Liver (tissue), 9 donors: ENCODE measurements around the gene DOCK9. TPM values are rescaled to one million over a fixed set of nuclear protein-coding genes. Genes with fewer than 3 reads are reported as not detected.
A peak's percentile ranks its signal among the peaks of the same experiment; 100 is the strongest.

Experiments used
- DNase-seq: peaks from one replicate; pipeline ENCODE4 v3.0.0-alpha.2; 2017; ENCODE audit warnings: low spot score
- H3K27ac ChIP-seq, 2 donors: one replicate each; pipeline ENCODE4 v1.7.0; 2013; ENCODE audit warnings: inconsistent platforms in 2 of 2, low read length in 2 of 2, control low read depth in 1 of 2, low read depth in 1 of 2, mild to moderate bottlenecking in 1 of 2
- H3K27me3 ChIP-seq, 4 donors: one replicate each; pipeline versions ENCODE4 v1.6.1 to v1.7.0; 2013; ENCODE audit warnings: low read length in 3 of 4, inconsistent platforms in 1 of 4, mild to moderate bottlenecking in 1 of 4, moderate library complexity in 1 of 4; ENCODE audit not compliant: control insufficient read depth in 4 of 4, insufficient read depth in 4 of 4
- H3K36me3 ChIP-seq, 4 donors: one replicate each; pipeline versions ENCODE4 v1.6.1 to v1.7.0; 2013; ENCODE audit warnings: low read length in 3 of 4, mild to moderate bottlenecking in 3 of 4, low read depth in 1 of 4, moderate library complexity in 1 of 4; ENCODE audit not compliant: control insufficient read depth in 4 of 4, insufficient read depth in 3 of 4
- H3K4me1 ChIP-seq, 4 donors: one replicate each; pipeline versions ENCODE4 v1.6.1 to v1.7.0; 2013; ENCODE audit warnings: low read length in 3 of 4, mild to moderate bottlenecking in 3 of 4, moderate library complexity in 1 of 4; ENCODE audit not compliant: control insufficient read depth in 4 of 4, insufficient read depth in 4 of 4
- H3K4me3 ChIP-seq, 3 donors: one replicate each; pipeline versions ENCODE4 v1.6.1 to v1.7.0; 2013; ENCODE audit warnings: low read length in 3 of 3, control low read depth in 1 of 3, low read depth in 1 of 3, mild to moderate bottlenecking in 1 of 3
- H3K9ac ChIP-seq, 2 donors: one replicate each; pipeline ENCODE4 v1.7.0; 2013; ENCODE audit warnings: low read length in 2 of 2, mild to moderate bottlenecking in 2 of 2, moderate library complexity in 2 of 2, control low read depth in 1 of 2, low read depth in 1 of 2
- H3K9me3 ChIP-seq, 4 donors: one replicate each; pipeline versions ENCODE4 v1.6.1 to v1.7.0; 2013; ENCODE audit warnings: low read length in 3 of 4; ENCODE audit not compliant: control insufficient read depth in 4 of 4
- CTCF ChIP-seq: fragments of 150-350 bp; IDR thresholded peaks from 2 replicates; pipeline ENCODE4 v1.5.1; 2017; ENCODE audit warnings: improper control_type of control experiment, low read depth, low read length; ENCODE audit not compliant: missing input control
- GABPA ChIP-seq, 2 donors: IDR thresholded peaks in 1 of 2; conservative IDR thresholded peaks in 1 of 2; 2 replicates each; pipeline ENCODE4 v1.6.1; 2016; ENCODE audit warnings: antibody characterized with exemption in 2 of 2, mild to moderate bottlenecking in 1 of 2, moderate library complexity in 1 of 2
- MAX ChIP-seq: IDR thresholded peaks from 2 replicates; pipeline ENCODE4 v1.6.1; 2016; ENCODE audit warnings: antibody characterized with exemption
- RAD21 ChIP-seq, 2 donors: IDR thresholded peaks; 2 replicates each; pipeline ENCODE4 v1.6.1; 2016; ENCODE audit warnings: antibody characterized with exemption in 2 of 2, mild to moderate bottlenecking in 2 of 2
- RXRA ChIP-seq, 2 donors: IDR thresholded peaks; 2 replicates each; pipeline ENCODE4 v1.6.1; 2017 to 2018; ENCODE audit warnings: antibody characterized with exemption in 2 of 2, mild to moderate bottlenecking in 1 of 2
- YY1 ChIP-seq: IDR thresholded peaks from 2 replicates; pipeline ENCODE4 v1.6.1; 2016; ENCODE audit warnings: antibody characterized with exemption, mild to moderate bottlenecking
- WGBS: extraction: QIAGEN DNeasy Blood & Tissue Kit; methylation state at CpG from one replicate; pipeline ENCODE4 v1.1.7; 2013; 5-methylcytosine and 5-hydroxymethylcytosine counted together
- polyA plus RNA-seq, 2 donors: library from polyadenylated mRNA; stranded (reverse) in 1 of 2; unstranded in 1 of 2; fragments of 200-250 nt in 1 of 2; fragments of >200 nt in 1 of 2; fragmentation: Nextera tagmentation in 1 of 2; extraction: Ambion mirVana in 1 of 2; gene quantifications; one replicate each; pipeline versions ENCODE4 v1.2.1 to v1.2.3, GENCODE V29; 2013 to 2015
- total RNA-seq, 2 donors: library from RNA; depleted of rRNA; stranded (reverse); fragments of >200 nt; gene quantifications; one replicate each; pipeline ENCODE4 v1.2.3, GENCODE V29; 2014
- TF ChIP-seq, protein P1 (sequence below): IDR thresholded peaks from 2 replicates; pipeline ENCODE4 v1.6.1; 2016; ENCODE audit warnings: antibody characterized with exemption
- TF ChIP-seq, protein P2 (sequence below): IDR thresholded peaks from 2 replicates; pipeline ENCODE4 v1.6.1; 2016; ENCODE audit warnings: antibody characterized with exemption
- donor health status: healthy.
- donor health status: healthy.
- donor health status: healthy.
- donor health status: healthy.
- donor health status: healthy.

Gene DOCK9
- total and polyA plus RNA-seq, 4 donors, result 5.4 to 31.3 (median 10.6) TPM

GRCh38 chr13:98765996-98766519, 211.8 kb downstream of the DOCK9 start (continued):
- TF ChIP-seq CTCF, result no peak
- TF ChIP-seq RXRA (IDR thresholded peaks at IDR 0.05), result no peak
- TF ChIP-seq, protein P1, sequence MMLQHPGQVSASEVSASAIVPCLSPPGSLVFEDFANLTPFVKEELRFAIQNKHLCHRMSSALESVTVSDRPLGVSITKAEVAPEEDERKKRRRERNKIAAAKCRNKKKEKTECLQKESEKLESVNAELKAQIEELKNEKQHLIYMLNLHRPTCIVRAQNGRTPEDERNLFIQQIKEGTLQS, result no peak
- no peak for TF ChIP-seq GABPA (IDR thresholded peaks at IDR 0.05 in 1 of 2, conservative IDR thresholded peaks at IDR 0.05 in 1 of 2)

GRCh38 chr13:98761986-98762616, 215.8 kb downstream of the DOCK9 start:
- TF ChIP-seq, protein P1, result no peak
- TF ChIP-seq CTCF (no peak), RAD21 (IDR thresholded peaks at IDR 0.05) (no peak), MAX (no peak), YY1 (no peak), RXRA (IDR thresholded peaks at IDR 0.05) (no peak)
- TF ChIP-seq, protein P2, sequence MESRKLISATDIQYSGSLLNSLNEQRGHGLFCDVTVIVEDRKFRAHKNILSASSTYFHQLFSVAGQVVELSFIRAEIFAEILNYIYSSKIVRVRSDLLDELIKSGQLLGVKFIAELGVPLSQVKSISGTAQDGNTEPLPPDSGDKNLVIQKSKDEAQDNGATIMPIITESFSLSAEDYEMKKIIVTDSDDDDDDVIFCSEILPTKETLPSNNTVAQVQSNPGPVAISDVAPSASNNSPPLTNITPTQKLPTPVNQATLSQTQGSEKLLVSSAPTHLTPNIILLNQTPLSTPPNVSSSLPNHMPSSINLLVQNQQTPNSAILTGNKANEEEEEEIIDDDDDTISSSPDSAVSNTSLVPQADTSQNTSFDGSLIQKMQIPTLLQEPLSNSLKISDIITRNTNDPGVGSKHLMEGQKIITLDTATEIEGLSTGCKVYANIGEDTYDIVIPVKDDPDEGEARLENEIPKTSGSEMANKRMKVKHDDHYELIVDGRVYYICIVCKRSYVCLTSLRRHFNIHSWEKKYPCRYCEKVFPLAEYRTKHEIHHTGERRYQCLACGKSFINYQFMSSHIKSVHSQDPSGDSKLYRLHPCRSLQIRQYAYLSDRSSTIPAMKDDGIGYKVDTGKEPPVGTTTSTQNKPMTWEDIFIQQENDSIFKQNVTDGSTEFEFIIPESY, result no peak
- WGBS, result 53% methylated on average over 15 of the region's 15 CpGs
- H3K27me3 ChIP-seq, result no peaks in the 10 kb centered on the region
- peaks cover 2 to 33% (median 27%) of the 10 kb centered on the region in 4 donors for H3K4me1 ChIP-seq
- H3K36me3 ChIP-seq, result no peaks in the 10 kb centered on the region
- H3K9ac ChIP-seq, result peak overlapping the region in 1 of 2 donors; percentile 49
- DNase-seq, result no peak
- H3K4me3 ChIP-seq, result peak overlapping the region; percentile 6 to 64 (median 37)
- no peaks in the 10 kb centered on the region for H3K9me3 ChIP-seq
- H3K27ac ChIP-seq, result peak overlapping the region; percentile 40 to 55
